Neural cell (in vitro differentiated cells): ENCODE results near the gene COPA. TPM values are rescaled to one million over a fixed set of nuclear protein-coding genes. Genes with fewer than 3 reads are reported as not detected.

Source experiments
- H2AFZ ChIP-seq: fragments of 200-600, 300-800 bp; sonication (generic), shearing (Covaris generic); 2 replicates; pipeline ENCODE4 v1.6.0; 2014; ENCODE audit warnings: low read depth, mild to moderate bottlenecking, antibody characterized with exemption, low read length, moderate library complexity
- H3F3A ChIP-seq: fragments of 200-600 bp; shearing (Covaris generic); 2 replicates; pipeline ENCODE4 v1.6.1; 2016; ENCODE audit warnings: mild to moderate bottlenecking, moderate library complexity, mixed read lengths, antibody characterized with exemption, low read length; ENCODE audit not compliant: insufficient read depth, poor library complexity, severe bottlenecking
- H3K27ac ChIP-seq: fragments of 200-600, 300-800 bp; sonication (generic), shearing (Covaris generic); 2 replicates; pipeline ENCODE4 v1.5.1; 2014; ENCODE audit warnings: mild to moderate bottlenecking, low read length, moderate library complexity
- H3K27me3 ChIP-seq: fragments of 300-800, 200-600 bp; sonication (generic), shearing (Covaris generic); 2 replicates; pipeline ENCODE4 v1.6.0; 2014; ENCODE audit warnings: mild to moderate bottlenecking, low read depth, low read length, moderate library complexity; ENCODE audit not compliant: insufficient read depth
- H3K36me3 ChIP-seq: fragments of 300-800, 200-600 bp; sonication (generic), shearing (Covaris generic); 2 replicates; pipeline ENCODE4 v1.5.1; 2014; ENCODE audit warnings: mild to moderate bottlenecking, antibody characterized with exemption, low read length, moderate library complexity; ENCODE audit not compliant: insufficient read depth
- H3K4me2 ChIP-seq: fragments of 300-800, 200-600 bp; sonication (generic), shearing (Covaris generic); 2 replicates; pipeline ENCODE4 v1.6.0; 2014; ENCODE audit warnings: mild to moderate bottlenecking, low read length
- H3K4me3 ChIP-seq: fragments of 300-800, 200-600 bp; sonication (generic), shearing (Covaris generic); 2 replicates; pipeline ENCODE4 v1.5.1; 2014; ENCODE audit warnings: mild to moderate bottlenecking, low read length, moderate library complexity
- H3K79me2 ChIP-seq: fragments of 200-600 bp; shearing (Covaris generic); replicated peaks from 2 replicates; pipeline ENCODE4 v1.6.0; 2014; ENCODE audit warnings: mild to moderate bottlenecking, low read length, moderate library complexity; ENCODE audit not compliant: insufficient read depth
- H3K9ac ChIP-seq: fragments of 300-800, 200-600 bp; sonication (generic), shearing (Covaris generic); 2 replicates; pipeline ENCODE4 v1.6.1; 2016; ENCODE audit warnings: mild to moderate bottlenecking, low read length, mixed read lengths
- H3K9me2 ChIP-seq: fragments of 200-600 bp; shearing (Covaris generic); 2 replicates; pipeline ENCODE4 v1.6.1; 2016; ENCODE audit warnings: mild to moderate bottlenecking, low read length, mixed read lengths; ENCODE audit not compliant: insufficient read depth
- H3K9me3 ChIP-seq: fragments of 200-600, 300-800 bp; sonication (generic), shearing (Covaris generic); 2 replicates; pipeline ENCODE4 v1.6.1; 2016; ENCODE audit warnings: mild to moderate bottlenecking, mixed run types, low read length, moderate library complexity, mixed read lengths
- H4K20me1 ChIP-seq: fragments of 200-600 bp; shearing (Covaris generic); 2 replicates; pipeline ENCODE4 v1.6.1; 2016; ENCODE audit warnings: mild to moderate bottlenecking, mixed run types; ENCODE audit not compliant: insufficient read depth
- CTCF ChIP-seq: fragments of 450-650 bp; IDR thresholded peaks from 2 replicates; pipeline ENCODE4 v1.5.1; 2014; ENCODE audit warnings: antibody characterized with exemption, mild to moderate bottlenecking, moderate library complexity; ENCODE audit not compliant: poor library complexity, severe bottlenecking
- MXI1 ChIP-seq: fragments of 450-650 bp; conservative IDR thresholded peaks from 2 replicates; pipeline ENCODE4 v1.6.1; 2014; ENCODE audit warnings: antibody characterized with exemption, mild to moderate bottlenecking; ENCODE audit not compliant: poor library complexity, severe bottlenecking
- POLR2AphosphoS5 ChIP-seq: IDR thresholded peaks from 2 replicates; pipeline ENCODE4 v1.6.1; 2012
- RAD21 ChIP-seq: fragments of 450-650 bp; conservative IDR thresholded peaks from 2 replicates; pipeline ENCODE4 v1.6.1; 2014; ENCODE audit warnings: antibody characterized with exemption, mild to moderate bottlenecking, moderate library complexity
- SMC3 ChIP-seq: fragments of 450-650 bp; conservative IDR thresholded peaks from 2 replicates; pipeline ENCODE4 v1.6.1; 2014; ENCODE audit warnings: antibody characterized with exemption, mild to moderate bottlenecking, moderate library complexity; ENCODE audit not compliant: poor library complexity
- TAF1 ChIP-seq: IDR thresholded peaks from 2 replicates; pipeline ENCODE4 v1.6.1; 2012; ENCODE audit warnings: low read depth
- polyA plus RNA-seq: library from polyadenylated mRNA; depleted of rRNA; stranded (reverse); fragments of >200 nt; gene quantifications from 2 replicates; pipeline ENCODE4 v1.2.3, GENCODE V29; 2014
- TF ChIP-seq, protein P1 (sequence below): IDR thresholded peaks from 2 replicates; pipeline ENCODE4 v1.6.1; 2012; ENCODE audit warnings: borderline replicate concordance

Gene COPA
- polyA plus RNA-seq, 1 donor from 2014 or later: 75.0 TPM

DNA sequence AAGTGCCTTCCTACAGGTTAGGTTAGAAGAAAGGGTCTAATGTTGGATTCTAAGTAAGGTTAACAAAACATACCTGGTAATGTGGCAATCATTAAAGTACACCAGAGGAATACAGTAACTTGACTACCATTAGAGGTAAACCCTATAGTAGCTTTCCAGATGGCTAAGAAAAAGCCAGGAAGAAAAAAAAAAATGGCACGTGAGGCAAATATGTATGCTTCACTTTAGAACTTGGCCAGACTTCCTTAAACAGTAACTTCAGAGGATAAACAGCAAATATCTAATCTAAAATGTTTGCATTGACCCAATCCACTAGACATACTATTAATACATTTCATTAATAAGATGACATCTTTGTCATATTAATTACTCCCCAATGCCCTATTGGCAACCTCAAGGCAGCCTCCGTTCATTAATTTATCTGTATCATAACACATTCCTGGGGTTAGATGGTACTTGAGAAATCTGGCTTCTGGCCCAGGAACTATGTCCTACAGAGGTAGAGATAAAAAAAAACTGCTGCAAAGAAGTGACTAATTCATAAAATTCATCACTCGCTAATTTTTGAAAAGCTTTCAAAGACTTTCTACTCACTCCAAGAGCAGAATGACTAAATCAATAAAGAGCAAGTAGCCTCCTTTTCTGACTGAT, 86.5 kb downstream of the COPA start:
- Histone ChIP-seq H3K4me3 (no peak overlapping the region), H4K20me1 (no peaks in the 10 kb centered on the region), H3K4me2 (no peak overlapping the region), H3K9ac (no peak overlapping the region), H3K36me3 (no peaks in the 10 kb centered on the region), H3K9me3 (no peaks in the 10 kb centered on the region), H3K27ac (no peak overlapping the region), H3K27me3 (no peaks in the 10 kb centered on the region), H3F3A (no peaks in the 10 kb centered on the region), H3K79me2 (peaks cover 40% of the 10 kb centered on the region), H2AFZ (no peak overlapping the region), H3K9me2 (no peaks in the 10 kb centered on the region)
- TF ChIP-seq, protein P1, sequence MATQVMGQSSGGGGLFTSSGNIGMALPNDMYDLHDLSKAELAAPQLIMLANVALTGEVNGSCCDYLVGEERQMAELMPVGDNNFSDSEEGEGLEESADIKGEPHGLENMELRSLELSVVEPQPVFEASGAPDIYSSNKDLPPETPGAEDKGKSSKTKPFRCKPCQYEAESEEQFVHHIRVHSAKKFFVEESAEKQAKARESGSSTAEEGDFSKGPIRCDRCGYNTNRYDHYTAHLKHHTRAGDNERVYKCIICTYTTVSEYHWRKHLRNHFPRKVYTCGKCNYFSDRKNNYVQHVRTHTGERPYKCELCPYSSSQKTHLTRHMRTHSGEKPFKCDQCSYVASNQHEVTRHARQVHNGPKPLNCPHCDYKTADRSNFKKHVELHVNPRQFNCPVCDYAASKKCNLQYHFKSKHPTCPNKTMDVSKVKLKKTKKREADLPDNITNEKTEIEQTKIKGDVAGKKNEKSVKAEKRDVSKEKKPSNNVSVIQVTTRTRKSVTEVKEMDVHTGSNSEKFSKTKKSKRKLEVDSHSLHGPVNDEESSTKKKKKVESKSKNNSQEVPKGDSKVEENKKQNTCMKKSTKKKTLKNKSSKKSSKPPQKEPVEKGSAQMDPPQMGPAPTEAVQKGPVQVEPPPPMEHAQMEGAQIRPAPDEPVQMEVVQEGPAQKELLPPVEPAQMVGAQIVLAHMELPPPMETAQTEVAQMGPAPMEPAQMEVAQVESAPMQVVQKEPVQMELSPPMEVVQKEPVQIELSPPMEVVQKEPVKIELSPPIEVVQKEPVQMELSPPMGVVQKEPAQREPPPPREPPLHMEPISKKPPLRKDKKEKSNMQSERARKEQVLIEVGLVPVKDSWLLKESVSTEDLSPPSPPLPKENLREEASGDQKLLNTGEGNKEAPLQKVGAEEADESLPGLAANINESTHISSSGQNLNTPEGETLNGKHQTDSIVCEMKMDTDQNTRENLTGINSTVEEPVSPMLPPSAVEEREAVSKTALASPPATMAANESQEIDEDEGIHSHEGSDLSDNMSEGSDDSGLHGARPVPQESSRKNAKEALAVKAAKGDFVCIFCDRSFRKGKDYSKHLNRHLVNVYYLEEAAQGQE: no peak
- TF ChIP-seq SMC3: no peak
- no peak for TF ChIP-seq POLR2AphosphoS5
- no peak for TF ChIP-seq MXI1
- TF ChIP-seq TAF1: no peak
- TF ChIP-seq CTCF: no peak

GRCh38 chr1:160255781-160256300, 87.2 kb downstream of the COPA start:
- Histone ChIP-seq H3K9me3 (no peaks in the 10 kb centered on the region), H3K9me2 (no peaks in the 10 kb centered on the region), H4K20me1 (no peaks in the 10 kb centered on the region), H3K9ac (no peak overlapping the region), H2AFZ (no peak overlapping the region), H3F3A (no peaks in the 10 kb centered on the region), H3K36me3 (no peaks in the 10 kb centered on the region), H3K4me2 (no peak overlapping the region), H3K27ac (no peak overlapping the region), H3K79me2 (peaks cover 33% of the 10 kb centered on the region), H3K27me3 (no peaks in the 10 kb centered on the region), H3K4me3 (no peak overlapping the region)
- TF ChIP-seq RAD21 (no peak), POLR2AphosphoS5 (no peak), SMC3 (no peak)
